Ovary (tissue), 3 donors: ENCODE data around the gene PNMA6E.

ENCODE experiments used
- CTCF ChIP-seq, 3 donors: fragments of 450-650 bp in 2 of 3; fragments of 200-600 bp in 1 of 3; IDR thresholded peaks; one replicate each; pipeline versions ENCODE4 v1.5.1 to v1.8.0; 2016 to 2022; ENCODE audit warnings: antibody characterized with exemption in 3 of 3, mild to moderate bottlenecking in 1 of 3
- EP300 ChIP-seq: sonication (generic); formaldehyde crosslinking; IDR thresholded peaks from one replicate; pipeline ENCODE4 v1.6.1; 2017; ENCODE audit warnings: antibody characterized with exemption
- POLR2A ChIP-seq: fragments of 450-650 bp; IDR thresholded peaks from one replicate; pipeline ENCODE4 v1.6.1; 2017; ENCODE audit warnings: antibody characterized with exemption, mild to moderate bottlenecking, moderate library complexity
- donor health status: DM: no; HTN: no; CAD: no.

DNA sequence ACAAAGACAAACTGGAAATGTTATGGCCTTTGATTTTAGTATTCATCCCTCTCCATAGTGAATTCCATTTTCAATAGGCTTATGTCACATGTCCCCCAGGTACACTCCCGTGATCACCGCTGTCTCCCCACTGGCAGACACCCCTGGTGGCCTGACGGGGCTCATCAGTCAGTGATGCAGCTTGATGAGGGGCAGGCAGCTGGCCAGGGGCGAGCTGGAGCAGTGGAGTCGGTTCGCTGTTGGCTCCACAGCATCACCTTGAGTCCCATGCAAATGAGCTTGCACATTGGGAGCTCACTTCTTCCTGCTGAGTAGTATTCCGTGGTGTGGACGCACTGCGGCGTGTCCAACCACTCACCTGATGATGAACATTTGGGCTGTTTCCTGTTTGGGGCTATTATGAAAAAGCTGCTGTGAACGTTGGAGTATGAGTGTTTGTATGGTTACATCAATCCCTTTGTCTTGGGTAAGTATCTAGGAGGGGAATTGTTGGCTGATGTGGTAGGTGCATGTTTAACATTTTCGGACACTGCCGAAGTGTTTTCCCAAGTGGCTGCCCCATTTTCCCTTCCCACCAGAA, 39.5 kb upstream of the PNMA6E start:
- TF ChIP-seq CTCF (IDR thresholded peaks at IDR 0.05) (no peak), EP300 (no peak), POLR2A (no peak)
